Activated CD8-positive, alpha-beta T cell treated with anti-CD3 and anti-CD28 coated beads for 36 hours (primary cell): ENCODE results near the gene MGLL. TPM values are rescaled to one million over a fixed set of nuclear protein-coding genes. Genes with fewer than 3 reads are reported as not detected.

Source experiments
- ATAC-seq: fragments of 200-7000 bp; cut with Tn5 transposase; one replicate; pipeline ENCODE4 v1.10.0; 2021; ENCODE audit warnings: mild to moderate bottlenecking, moderate library complexity
- CTCF ChIA-PET: fragments of 350-600 bp; sonication (Branson Sonifier 250); formaldehyde crosslinking; loops from one replicate; lab custom pipeline; 2021; ENCODE audit warnings: antibody characterized with exemption; lab: Charles Lee
- POLR2A ChIA-PET: fragments of 350-600 bp; sonication (Branson Sonifier 250); formaldehyde crosslinking; loops from one replicate; lab custom pipeline; 2021; ENCODE audit warnings: antibody characterized with exemption; lab: Charles Lee
- DNase-seq: peaks from one replicate; pipeline ENCODE4 v3.0.0-alpha.2; 2020
- H3K27ac Mint-ChIP-seq: one replicate; pipeline ENCODE4 v1.8.0; 2021; ENCODE audit warnings: mild to moderate bottlenecking, mixed read lengths
- H3K27me3 Mint-ChIP-seq: one replicate; pipeline ENCODE4 v1.8.0; 2021; ENCODE audit warnings: mixed read lengths
- H3K36me3 Mint-ChIP-seq: one replicate; pipeline ENCODE4 v1.8.0; 2021; ENCODE audit warnings: low read depth, mixed read lengths
- H3K4me1 Mint-ChIP-seq: one replicate; pipeline ENCODE4 v1.8.0; 2021; ENCODE audit warnings: low read depth, mixed read lengths
- H3K4me3 Mint-ChIP-seq: one replicate; pipeline ENCODE4 v1.8.0; 2021; ENCODE audit warnings: mild to moderate bottlenecking, moderate library complexity, mixed read lengths
- H3K9me3 Mint-ChIP-seq: one replicate; pipeline ENCODE4 v1.8.0; 2021; ENCODE audit warnings: mixed read lengths
- intact Hi-C: fragments of 100-400 bp; cut with micrococcal nuclease; formaldehyde crosslinking; loops from one replicate; pipeline ENCODE4 v1.10.0; 2022
- total RNA-seq, 2 experiments: library from RNA; stranded (reverse); gene quantifications; one replicate each; pipeline ENCODE4 v1.2.3, GENCODE V29; 2021
- TF ChIP-seq, protein P1 (sequence below): fragments of 200-600 bp; IDR thresholded peaks from one replicate; pipeline ENCODE4 v1.8.0; 2022; ENCODE audit warnings: antibody characterized with exemption, mild to moderate bottlenecking

The MGLL gene
- total RNA-seq, 2 experiments from 2014 or later = 1.1 to 3.1 TPM

DNA sequence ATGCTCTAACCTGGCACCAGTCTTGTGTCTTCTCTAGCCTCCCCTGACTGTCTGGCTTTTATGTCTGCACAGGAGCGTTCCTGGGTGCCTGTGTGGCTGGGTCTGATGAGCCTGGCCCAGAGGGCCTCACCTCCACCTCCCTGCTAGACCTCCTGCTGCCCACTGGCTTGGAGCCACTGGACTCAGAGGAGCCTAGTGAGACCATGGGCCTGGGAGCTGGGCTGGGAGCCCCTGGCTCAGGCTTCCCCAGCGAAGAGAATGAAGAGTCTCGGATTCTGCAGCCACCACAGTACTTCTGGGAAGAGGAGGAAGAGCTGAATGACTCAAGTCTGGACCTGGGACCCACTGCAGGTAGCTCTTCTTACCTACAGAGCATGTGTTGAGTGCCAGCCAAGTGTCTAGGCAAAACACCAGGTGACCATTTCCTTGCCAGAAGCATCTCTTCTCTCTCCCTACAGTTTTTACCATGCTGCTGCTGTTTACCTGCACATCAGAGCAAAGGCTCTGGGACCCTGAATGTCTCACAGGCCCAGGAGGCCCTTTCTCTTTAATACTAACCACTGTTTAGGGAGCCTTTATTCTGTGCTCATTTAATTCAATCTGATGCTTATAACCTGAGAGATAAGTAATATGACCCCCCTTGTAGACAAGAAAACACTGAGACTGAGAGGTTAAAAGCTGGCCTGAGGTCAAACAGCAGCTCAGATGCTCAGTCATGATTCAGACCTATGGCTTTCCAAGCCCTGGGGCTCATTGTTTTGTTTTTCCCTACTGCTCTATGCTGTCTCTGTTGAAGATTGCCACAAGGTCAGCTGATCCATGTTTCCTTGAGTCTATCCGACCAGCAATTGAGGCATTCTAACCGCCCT lies 182.9 kb downstream of the MGLL start:
- no peaks in the 10 kb centered on the region for H3K9me3 Mint-ChIP-seq
- H3K36me3 Mint-ChIP-seq = no peaks in the 10 kb centered on the region
- DNase-seq = no peak
- POLR2A ChIA-PET = interaction anchor here (0.8 to 1.0 kb wide), 2 partner anchors 10 to 33 kb away, joined by 3 read pairs; no protein-coding TSS in a partner anchor
- CTCF ChIA-PET = interaction anchor here (0.9 kb wide), 1 partner anchor 12 kb away, joined by 3 read pairs; no protein-coding TSS in a partner anchor
- no peak overlapping the region for H3K4me3 Mint-ChIP-seq
- H3K4me1 Mint-ChIP-seq = peaks cover 8% of the 10 kb centered on the region
- intact Hi-C loops = no loop called here
- ATAC-seq = no peak
- H3K27me3 Mint-ChIP-seq = peaks cover 5% of the 10 kb centered on the region
- no peak overlapping the region for H3K27ac Mint-ChIP-seq
- TF ChIP-seq, protein P1, sequence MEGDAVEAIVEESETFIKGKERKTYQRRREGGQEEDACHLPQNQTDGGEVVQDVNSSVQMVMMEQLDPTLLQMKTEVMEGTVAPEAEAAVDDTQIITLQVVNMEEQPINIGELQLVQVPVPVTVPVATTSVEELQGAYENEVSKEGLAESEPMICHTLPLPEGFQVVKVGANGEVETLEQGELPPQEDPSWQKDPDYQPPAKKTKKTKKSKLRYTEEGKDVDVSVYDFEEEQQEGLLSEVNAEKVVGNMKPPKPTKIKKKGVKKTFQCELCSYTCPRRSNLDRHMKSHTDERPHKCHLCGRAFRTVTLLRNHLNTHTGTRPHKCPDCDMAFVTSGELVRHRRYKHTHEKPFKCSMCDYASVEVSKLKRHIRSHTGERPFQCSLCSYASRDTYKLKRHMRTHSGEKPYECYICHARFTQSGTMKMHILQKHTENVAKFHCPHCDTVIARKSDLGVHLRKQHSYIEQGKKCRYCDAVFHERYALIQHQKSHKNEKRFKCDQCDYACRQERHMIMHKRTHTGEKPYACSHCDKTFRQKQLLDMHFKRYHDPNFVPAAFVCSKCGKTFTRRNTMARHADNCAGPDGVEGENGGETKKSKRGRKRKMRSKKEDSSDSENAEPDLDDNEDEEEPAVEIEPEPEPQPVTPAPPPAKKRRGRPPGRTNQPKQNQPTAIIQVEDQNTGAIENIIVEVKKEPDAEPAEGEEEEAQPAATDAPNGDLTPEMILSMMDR = no peak

Other genes with a start within 250 kb of the MGLL start
- gene TPRA1, start 231.8 kb downstream of the MGLL start, total RNA-seq = 10 to 100 TPM; 26.6 to 28.0 TPM
- gene MCM2, start 224.1 kb downstream of the MGLL start, total RNA-seq = 100 to 1,000 TPM; 289 to 302 TPM
- 1 to 10 TPM; 1.1 to 1.3 TPM for gene PODXL2, start 193.3 kb downstream of the MGLL start, total RNA-seq
- gene ABTB1, start 149.6 kb downstream of the MGLL start, total RNA-seq = 10 to 100 TPM in 1 of 2 experiments, 1 to 10 TPM in 1; 9.7 to 10.6 TPM
- gene KBTBD12, start 92.7 kb upstream of the MGLL start, total RNA-seq = not detected
- 100 to 1,000 TPM; 107 to 116 TPM for gene SEC61A1, start 229.9 kb upstream of the MGLL start, total RNA-seq